Fibroblast of mammary gland (primary cell): ENCODE measurements around the gene RABIF.
A peak's percentile ranks its signal among the peaks of the same experiment; 100 is the strongest.
"Not testable (repeated sequence)": the region's sequence is repeated elsewhere in the genome, so short reads cannot be mapped to it uniquely, and the experiment has no call there.

ENCODE experiments used
- DNase-seq: peaks from one replicate; pipeline ENCODE4 v3.0.0-alpha.2; 2010; ENCODE audit warnings: low read depth
- H3K4me3 ChIP-seq: 2 replicates; pipeline ENCODE4 v1.5.1; 2011; ENCODE audit warnings: low read depth, mild to moderate bottlenecking, low read length, moderate library complexity; ENCODE audit not compliant: control insufficient read depth
- TF ChIP-seq, protein P1 (sequence below): conservative IDR thresholded peaks from 2 replicates; pipeline ENCODE4 v1.5.1; 2011; ENCODE audit warnings: low read depth, low read length, inconsistent platforms; ENCODE audit not compliant: control insufficient read depth, insufficient read depth

The RABIF gene

DNA sequence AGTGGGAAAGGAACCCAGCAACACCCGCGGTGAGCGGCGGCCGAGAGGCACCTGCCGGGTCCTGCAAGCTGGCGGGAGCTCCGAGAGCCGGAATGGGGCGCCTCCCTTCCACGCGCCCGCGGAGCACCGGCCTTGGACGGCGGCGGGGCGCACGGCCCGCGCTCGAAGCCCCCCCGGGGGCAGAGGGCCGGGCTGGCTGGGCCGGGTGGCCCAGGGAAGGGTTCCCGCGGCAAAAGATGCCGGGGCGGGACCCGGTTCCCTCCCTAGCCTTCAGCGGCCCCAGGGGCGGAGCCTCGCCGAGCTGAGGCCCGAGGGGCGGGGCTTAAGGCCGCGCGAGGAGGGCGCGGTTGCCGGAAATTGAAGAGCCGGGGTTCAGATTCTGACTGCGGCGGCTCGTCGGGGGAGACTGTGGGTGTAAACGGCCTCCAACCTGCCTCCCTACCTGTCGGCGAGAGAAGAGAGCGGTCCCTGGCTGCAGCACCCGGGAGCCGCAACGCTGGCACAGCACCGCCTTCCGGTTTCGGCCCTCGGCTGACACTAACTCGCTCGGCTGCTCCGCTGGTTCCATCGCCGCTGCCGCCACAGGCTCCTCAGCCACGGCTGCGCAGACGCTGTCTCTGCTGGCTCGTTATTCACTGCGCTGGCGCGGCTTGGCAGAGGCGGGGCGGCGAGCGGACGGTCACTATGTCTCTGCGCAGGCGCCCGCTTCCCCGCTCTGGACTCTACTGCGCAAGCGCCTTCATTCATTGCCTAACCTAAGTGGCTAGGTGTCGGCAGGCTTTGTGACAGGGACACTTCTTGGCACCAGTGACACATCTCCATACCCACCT lies at the start of gene RABIF:
Gene RABIF (minus strand): TSS at position 619 of the 830 bp plus-strand sequence. CDS start 51 bp downstream, at position 568.
- H3K4me3 ChIP-seq, result peak within 1 kb of the TSS; percentile 84

DNA sequence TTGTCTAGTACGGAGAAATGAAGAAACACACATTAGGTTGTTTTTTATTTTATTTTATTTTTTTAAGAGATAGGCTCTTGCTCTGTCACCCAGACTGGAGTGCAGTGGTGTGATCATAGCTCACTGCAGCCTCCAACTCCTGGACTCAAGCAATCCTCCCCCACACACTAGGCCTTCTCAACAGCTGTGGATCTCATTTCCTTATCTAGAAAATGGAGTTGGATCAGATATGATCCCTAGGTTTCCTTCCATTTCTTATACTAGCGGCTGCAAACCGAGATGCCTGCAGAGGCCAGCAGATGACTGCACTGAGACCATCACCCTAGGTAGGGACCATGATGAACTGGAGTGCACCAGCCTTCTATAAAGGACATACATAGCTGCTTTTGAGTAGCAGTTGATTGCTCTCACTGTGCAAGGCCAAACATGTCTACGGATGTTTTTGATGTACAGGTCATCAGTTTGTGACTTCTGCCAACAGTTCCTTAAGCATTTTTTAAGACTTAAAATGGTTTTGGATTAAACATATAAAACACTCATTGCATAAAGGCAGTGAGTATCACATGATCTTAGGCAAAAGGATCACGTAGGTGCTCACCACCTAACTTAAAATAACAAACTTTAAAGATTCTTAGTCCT lies 49.5 kb upstream of the RABIF start:
- TF ChIP-seq, protein P1, sequence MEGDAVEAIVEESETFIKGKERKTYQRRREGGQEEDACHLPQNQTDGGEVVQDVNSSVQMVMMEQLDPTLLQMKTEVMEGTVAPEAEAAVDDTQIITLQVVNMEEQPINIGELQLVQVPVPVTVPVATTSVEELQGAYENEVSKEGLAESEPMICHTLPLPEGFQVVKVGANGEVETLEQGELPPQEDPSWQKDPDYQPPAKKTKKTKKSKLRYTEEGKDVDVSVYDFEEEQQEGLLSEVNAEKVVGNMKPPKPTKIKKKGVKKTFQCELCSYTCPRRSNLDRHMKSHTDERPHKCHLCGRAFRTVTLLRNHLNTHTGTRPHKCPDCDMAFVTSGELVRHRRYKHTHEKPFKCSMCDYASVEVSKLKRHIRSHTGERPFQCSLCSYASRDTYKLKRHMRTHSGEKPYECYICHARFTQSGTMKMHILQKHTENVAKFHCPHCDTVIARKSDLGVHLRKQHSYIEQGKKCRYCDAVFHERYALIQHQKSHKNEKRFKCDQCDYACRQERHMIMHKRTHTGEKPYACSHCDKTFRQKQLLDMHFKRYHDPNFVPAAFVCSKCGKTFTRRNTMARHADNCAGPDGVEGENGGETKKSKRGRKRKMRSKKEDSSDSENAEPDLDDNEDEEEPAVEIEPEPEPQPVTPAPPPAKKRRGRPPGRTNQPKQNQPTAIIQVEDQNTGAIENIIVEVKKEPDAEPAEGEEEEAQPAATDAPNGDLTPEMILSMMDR, result no peak
- H3K4me3 ChIP-seq, result no peak overlapping the region
- no peak for DNase-seq

More for the DNA sequence above, at the start of gene RABIF:
- peak; percentile 85 for DNase-seq
- TF ChIP-seq, protein P1, result no peak

DNA sequence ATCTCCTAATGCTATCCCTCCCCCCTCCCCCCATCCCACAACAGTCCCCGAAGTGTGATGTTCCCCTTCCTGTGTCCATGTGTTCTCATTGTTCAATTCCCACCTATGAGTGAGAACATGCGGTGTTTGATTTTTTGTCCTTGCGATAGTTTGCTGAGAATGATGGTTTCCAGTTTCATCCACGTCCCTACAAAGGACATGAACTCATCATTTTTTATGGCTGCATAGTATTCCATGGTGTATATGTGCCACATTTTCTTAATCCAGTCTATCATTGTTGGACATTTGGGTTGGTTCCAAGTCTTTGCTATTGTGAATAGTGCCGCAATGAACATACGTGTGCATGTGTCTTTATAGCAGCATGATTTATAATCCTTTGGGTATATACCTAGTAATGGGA lies 47.5 kb upstream of the RABIF start:
- not testable (repeated sequence) for DNase-seq

DNA sequence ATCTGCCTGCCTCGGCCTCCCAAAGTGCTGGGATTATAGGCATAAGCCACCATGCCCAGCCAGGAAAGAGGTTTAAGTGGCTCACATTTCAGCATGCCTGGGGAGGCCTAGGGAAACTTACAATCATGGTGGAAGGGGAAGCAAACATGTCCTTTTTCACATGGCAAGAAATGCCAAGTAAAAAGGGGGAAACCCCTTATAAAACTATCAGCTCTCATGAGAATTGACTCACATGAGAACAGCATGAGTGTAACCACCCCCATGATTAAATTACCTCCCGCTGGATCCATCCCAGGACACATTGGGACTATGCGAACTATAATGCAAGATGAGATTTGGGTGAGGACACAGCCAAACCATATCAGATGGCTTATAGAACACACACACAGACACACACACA lies 46.9 kb upstream of the RABIF start:
- TF ChIP-seq, protein P1, result no peak
- no peak overlapping the region for H3K4me3 ChIP-seq
- DNase-seq, result peak; percentile 18

More for the DNA sequence above, 47.5 kb upstream of the RABIF start:
- not testable (repeated sequence) for H3K4me3 ChIP-seq

DNA sequence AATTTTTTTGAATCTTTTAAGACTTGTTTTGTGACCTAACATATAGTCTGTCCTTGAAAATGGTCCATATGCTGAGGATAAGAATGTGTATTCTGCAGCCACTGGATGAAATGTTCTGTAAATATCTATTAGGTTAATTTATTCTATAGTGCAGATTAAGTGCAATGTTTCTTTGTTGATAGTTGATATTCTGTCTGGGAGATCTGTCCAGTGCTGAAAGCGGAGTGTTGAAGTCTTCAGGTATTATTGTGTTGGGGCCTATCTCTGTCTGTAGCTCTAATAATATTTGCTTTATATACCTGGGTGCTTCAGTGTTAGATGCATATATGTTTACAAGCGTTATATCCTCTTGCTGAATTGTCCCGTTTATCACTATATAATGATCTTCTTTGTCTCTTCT lies 45.8 kb upstream of the RABIF start:
- TF ChIP-seq, protein P1, result no peak
- no peak overlapping the region for H3K4me3 ChIP-seq
- DNase-seq, result no peak

DNA sequence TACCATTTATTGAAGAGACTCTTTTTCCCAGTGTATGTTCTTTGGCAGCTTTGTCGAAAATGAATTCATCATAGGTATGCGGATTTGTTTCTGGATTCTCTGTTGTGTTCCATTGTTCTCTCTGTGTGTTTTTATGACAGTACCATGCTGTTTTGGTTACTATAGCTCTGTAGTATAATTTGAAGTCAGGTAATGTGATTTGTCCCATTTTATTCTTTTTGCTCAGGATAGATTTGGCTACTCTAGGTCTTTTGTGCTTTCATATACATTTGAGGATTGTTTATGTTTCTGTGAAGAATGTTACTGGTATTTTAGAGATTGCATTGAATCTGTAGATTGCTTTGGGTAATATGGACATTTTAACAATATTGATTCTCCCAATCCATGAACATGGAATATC lies 43.5 kb upstream of the RABIF start:
- TF ChIP-seq, protein P1, result no peak
- no peak overlapping the region for H3K4me3 ChIP-seq
- DNase-seq, result no peak
